ENCODE data around the gene CEP104.

CEP104 gene

GRCh38 chr1:3893190-3893589, 36.2 kb upstream of the CEP104 start:
- DNase-seq = no peak

GRCh38 chr1:3892748-3893147, 35.7 kb upstream of the CEP104 start:
- DNase-seq = no peak

GRCh38 chr1:3891329-3891865, 34.4 kb upstream of the CEP104 start:
- no peak for DNase-seq

GRCh38 chr1:3890389-3891328, 33.6 kb upstream of the CEP104 start:
- DNase-seq = no peak

- no peak for DNase-seq
These were observed 32.9 kb upstream of the CEP104 start for GRCh38 chr1:3889936-3890335.

GRCh38 chr1:3888301-3888700, 31.3 kb upstream of the CEP104 start:
- no peak for DNase-seq

- DNase-seq = no peak
These were observed 29.7 kb upstream of the CEP104 start for GRCh38 chr1:3886691-3887090.

GRCh38 chr1:3886106-3886670, 29.2 kb upstream of the CEP104 start:
- DNase-seq = no peak

GRCh38 chr1:3885611-3886010, 28.6 kb upstream of the CEP104 start:
- no peak for DNase-seq

- no peak for DNase-seq
These were observed 28.0 kb upstream of the CEP104 start for GRCh38 chr1:3884966-3885365.

GRCh38 chr1:3883194-3883925, 26.3 kb upstream of the CEP104 start:
- DNase-seq = no peak

- no peak for DNase-seq
These were observed 24.1 kb upstream of the CEP104 start for GRCh38 chr1:3881193-3881480.

GRCh38 chr1:3880429-3881192, 23.6 kb upstream of the CEP104 start:
- DNase-seq = no peak

- DNase-seq = no peak
These were observed 22.9 kb upstream of the CEP104 start for GRCh38 chr1:3879787-3880428.

GRCh38 chr1:3879099-3879498, 22.1 kb upstream of the CEP104 start:
- DNase-seq = no peak

- DNase-seq = no peak
These were observed 19.7 kb upstream of the CEP104 start for GRCh38 chr1:3876716-3877115.

- DNase-seq = no peak
These were observed 17.7 kb upstream of the CEP104 start for GRCh38 chr1:3874736-3875135.

- DNase-seq = no peak
These were observed 15.5 kb upstream of the CEP104 start for GRCh38 chr1:3872546-3872945.

GRCh38 chr1:3871451-3871805, 14.4 kb upstream of the CEP104 start:
- no peak for DNase-seq

GRCh38 chr1:3869751-3870301, 12.8 kb upstream of the CEP104 start:
- no peak for DNase-seq

GRCh38 chr1:3868464-3869006, 11.5 kb upstream of the CEP104 start:
- no peak for DNase-seq

All from effector CD8-positive, alpha-beta T cell (primary cell).